NCI-H2107 treated with DMSO at 0.1 percent for 48 hours (cell line): ENCODE data around the gene TSHR.
"Not testable (repeated sequence)": the region's sequence is repeated elsewhere in the genome, so short reads cannot be mapped to it uniquely, and the experiment has no call there.

Experiments used
- DNase-seq: peaks from one replicate; lab custom pipeline; 2025; ENCODE audit not compliant: unreplicated experiment; lab: John Stamatoyannopoulos, UW

The TSHR gene

GRCh38 chr14:81067156-81067555 lies 111.7 kb downstream of the TSHR start:
- DNase-seq, result no peak

DNA sequence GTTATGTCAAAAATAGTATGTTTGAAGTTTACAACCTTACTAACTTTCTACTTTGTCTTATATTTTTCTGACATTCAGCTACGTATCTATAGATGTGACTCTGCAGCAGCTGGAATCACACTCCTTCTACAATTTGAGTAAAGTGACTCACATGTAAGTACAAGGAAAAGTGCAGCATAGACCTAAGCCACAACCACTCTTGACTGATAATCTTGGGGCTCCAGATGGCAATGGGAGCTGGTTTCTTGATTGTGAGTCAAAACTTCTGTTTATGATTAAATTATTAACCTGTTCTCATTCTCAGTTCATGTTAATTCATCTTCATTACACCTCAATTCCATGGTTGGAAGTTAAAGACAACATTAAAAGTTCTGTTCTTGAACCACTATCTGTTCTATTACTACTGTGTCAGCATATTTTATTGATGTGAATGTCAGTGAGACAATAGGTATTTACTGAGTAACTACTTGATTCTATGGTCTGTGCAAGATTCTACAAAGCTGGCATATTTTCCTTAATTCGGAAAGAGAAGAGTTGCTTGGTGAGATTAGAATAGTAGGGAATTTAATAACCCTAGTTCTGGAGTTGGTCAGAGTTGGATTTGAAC lies 112.9 kb downstream of the TSHR start:
- DNase-seq, result no peak

DNA sequence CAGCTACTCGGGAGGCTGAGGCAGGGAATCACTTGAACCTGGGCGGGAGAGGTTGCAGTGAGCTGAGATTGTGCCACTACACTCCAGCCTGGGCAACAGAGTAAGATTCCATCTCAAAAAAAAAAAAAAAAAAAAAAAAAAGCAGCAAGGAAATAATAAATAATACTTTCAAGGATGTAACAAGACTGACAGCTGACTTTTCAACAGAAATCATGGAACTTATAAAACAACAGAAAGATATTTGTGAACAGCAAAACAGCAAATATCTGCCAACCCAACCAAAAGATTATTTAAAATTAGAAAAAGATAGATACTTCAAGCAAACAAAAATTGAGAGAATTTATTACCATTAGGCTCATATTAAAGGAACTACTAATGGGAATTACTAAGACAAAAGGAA lies 115.1 kb downstream of the TSHR start:
- no peak for DNase-seq

DNA sequence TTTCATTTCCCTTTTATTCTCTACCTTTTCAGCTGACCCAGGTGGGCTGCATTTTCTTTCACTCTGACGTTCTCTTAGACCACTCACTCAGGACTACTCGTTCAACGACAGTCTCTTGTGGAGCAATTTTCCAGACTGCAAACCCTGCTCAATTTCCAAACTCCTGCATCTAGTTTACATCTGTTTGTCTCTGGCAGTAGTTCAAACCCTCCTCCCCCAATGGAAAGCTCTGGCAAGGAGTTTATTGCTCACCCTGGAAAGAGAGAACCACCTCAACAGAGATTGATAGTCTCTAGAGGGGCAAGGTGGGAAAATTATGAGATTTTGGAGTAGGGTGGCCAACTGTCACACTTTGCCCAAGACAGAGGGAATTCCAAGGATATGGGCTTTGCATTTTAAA lies 130.2 kb downstream of the TSHR start:
- DNase-seq, result no peak

DNA sequence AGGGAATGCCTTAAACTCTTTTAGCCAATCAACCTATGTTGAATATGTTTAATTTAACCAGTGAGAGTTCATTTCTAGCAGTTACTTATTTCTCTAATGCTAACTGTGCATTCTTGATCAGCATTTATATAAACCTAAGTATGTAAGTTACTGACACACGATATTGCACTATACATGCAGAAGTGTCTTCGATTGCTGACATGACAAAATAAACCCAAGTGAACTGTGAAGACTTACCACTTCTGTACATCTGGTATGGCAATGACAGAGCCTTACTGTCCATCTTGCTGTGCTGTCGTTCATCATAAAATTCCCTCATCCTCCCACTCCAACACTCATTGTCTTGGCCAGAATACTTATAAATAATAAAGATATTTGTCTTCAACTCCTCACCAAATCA lies 131.8 kb downstream of the TSHR start:
- no peak for DNase-seq

GRCh38 chr14:81091139-81091538 lies 135.7 kb downstream of the TSHR start:
- DNase-seq, result no peak

DNA sequence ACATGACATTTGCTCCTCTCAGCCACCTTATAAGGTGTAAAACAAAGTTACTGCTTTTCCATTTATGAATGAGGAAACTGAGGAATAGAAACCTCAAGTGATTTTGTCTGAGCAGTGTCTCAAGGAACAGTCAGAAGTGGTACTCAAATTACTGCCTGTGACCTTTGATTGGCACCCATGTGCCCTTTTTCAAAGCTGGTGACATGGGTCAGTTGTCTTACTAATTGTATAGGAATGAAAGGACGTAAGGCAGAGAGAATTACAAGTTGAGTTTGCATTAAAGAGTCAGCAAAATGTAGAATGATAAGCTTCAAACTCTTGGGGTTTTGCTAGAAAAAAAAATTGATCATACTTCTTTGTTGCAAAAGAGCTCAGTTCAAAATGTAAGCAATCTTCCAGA lies 136.2 kb downstream of the TSHR start:
- DNase-seq, result no peak

DNA sequence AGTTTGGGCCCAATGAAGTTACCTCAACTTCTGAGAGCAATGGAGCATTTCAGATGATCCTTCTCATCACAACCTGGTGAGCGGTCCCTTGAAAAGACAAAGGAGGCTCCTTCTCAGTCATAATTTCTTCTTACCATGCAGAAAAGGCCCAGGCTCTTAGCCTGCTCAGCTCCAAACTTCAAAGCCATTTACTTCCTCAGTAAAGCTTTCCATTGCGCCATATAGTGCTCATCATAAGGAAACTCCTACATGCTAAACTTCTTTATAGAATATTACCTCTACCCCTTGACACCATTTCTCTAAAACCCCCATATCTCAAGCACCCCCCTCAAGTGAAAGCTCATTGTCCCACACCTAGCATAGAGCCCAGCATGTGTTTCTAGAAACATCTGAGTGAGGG lies 138.2 kb downstream of the TSHR start:
- DNase-seq, result no peak

DNA sequence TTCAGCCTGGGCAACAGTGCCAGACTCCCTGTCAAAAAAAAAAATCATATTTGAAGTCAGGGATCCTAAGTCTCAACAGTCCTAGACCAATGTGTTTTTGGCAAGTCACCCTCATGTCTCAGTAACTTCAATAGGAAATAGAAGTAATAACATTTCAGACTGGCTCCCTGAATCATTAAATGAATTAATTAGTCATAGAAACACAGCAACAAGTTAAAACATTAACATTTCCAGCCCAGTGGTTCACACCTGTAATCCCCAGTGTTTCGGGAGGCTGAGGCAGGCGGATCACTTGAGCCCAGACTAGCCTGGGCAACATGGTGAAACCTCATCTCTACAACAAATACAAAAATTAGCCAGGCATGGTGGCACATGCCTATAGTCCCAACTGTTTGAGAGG lies 140.1 kb downstream of the TSHR start:
- DNase-seq, result no peak

DNA sequence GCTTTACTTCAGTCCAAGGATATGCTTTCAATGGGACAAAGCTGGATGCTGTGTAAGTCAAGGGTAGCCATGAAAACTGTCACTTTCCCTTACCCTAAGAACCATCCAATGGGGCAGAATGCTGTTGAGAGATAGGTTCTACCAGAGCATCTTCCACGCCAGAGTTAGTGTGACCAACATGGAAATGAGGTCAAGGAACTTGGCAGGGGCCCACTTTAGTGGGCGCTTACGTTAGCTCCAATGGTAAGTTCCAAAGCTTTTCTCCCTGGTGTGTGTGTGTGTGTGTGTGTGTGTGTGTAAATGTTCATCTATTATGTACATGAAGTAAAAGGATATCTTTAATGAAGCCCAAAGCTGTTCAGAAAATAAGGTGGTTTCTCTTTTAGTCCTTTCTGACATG lies 141.2 kb downstream of the TSHR start:
- DNase-seq, result no peak

DNA sequence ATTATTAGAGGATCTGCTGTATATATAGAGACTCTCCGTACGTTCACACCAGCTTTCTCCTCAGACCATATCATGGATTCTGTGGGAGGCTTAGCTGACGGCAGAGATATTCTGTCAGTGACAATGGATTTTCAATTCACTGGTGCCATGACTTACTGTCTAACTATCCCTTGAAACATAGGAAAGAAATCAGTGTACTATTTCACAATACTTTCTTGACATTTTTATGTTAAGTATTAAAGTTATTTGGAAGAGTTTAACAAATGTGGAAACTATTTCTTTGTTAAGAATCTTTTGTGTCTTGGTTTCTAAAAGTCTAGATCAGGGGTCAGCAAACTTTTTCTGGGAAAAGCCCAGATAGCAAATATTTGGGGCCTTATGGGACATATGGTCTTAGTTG lies 146.8 kb downstream of the TSHR start:
- DNase-seq, result no peak

DNA sequence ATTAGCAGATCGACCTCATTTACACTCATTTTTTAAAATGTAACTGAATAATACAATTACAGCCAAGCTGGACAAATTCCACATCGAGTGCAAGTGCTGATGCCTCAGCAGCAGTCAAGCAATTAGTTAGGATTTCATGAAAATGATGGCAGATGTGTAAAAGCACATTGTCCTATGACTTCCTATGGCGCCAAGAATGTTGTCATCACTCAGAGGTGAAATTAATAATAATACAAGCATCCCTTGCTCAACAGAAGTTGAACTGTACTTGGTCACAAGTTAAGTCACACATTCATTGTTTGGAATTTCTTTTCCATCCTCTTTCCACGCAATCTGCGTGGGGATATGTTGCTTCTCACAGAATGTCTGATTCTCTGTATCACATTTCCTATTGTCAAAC lies 148.0 kb downstream of the TSHR start:
- DNase-seq, result no peak

- DNase-seq, result no peak
Measured at GRCh38 chr14:81105378-81105777, 150.0 kb downstream of the TSHR start.

- no peak for DNase-seq
Measured at GRCh38 chr14:81105961-81106360, 150.5 kb downstream of the TSHR start.

GRCh38 chr14:81110186-81110585 lies 154.8 kb downstream of the TSHR start:
- no peak for DNase-seq

DNA sequence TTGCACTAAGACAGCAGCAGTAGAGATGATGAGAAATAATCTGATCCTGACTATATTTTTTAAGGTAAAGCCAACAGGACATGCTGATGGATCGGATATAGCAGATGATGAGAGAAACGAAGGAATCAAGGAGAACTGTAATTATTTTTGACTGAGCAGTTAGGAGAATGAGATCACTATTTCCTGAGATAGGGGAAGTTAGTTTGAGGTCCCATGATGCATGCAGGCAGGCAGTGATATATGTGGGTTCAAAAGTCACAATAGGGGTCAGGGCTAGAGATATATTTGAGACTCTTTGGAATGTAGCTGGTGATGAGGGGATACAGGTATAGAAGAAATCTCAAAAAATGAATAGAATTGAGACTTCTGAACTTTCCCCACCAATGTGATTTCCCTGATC lies 157.8 kb downstream of the TSHR start:
- no peak for DNase-seq

DNA sequence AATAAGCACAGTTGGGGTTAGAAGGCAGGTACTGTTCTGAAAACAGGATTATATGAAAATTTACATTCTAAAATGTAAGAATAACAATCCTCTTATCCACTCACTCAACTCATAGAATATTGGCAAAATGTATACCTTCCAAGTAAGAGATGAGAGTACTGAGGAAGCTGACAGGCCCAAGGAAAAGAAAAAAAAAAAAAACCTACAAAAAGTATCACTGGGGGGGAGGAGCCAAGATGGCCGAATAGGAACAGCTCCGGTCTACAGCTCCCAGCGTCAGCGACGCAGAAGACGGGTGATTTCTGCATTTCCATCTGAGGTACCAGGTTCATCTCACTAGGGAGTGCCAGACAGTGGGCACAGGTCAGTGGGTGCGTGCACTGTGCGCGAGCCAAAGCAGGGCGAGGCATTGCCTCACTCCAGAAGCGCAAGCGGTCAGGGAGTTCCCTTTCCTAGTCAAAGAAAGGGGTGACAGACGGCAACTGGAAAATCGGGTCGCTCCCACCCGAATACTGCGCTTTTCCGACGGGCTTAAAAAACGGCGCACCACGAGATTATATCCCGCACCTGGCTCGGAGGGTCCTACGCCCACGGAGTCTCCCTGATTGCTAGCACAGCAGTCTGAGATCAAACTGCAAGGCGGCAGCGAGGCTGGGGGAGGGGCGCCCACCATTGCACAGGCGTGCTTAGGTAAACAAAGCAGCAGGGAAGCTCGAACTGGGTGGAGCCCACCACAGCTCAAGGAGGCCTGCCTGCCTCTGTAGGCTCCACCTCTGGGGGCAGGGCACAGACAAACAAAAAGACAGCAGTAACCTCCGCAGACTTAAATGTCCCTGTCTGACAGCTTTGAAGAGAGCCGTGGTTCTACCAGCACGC lies 158.8 kb downstream of the TSHR start:
- not testable (repeated sequence) for DNase-seq

DNA sequence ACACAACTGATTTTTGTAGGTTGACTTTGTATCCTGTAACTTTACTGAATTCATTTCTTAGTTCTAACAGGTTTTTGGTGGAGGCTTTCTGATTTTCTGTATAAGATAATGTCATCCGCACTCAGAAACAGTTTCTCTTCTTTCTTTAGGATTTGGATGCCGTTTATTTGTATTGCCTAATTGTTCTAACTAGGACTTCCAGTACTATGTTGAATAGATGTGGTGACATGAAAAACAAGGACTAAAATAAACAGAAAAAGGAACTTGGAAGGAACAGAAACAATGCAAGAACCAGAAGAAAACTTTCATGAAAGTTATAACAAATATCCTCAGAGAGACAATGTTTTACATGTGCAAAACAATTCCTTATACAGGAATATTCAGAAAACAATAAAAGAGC lies 165.1 kb downstream of the TSHR start:
- DNase-seq, result no peak

DNA sequence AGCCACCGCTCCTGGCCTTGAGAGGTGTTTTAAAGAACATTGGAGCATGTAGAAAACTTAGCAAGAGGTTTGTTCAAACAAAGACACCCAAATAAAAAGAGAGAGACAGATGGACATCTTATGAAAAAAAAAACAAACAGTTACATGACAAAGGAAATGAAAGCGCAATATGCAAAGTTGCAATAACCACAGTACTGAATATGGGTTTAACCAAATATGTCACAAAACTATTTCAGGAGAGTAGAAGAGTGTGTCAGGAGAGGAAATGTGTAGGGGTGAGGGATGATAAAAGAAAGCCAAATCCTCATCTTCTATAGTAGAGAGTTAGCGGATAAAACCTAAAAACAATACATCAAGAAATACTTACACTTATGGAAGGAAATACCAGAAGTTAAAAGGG lies 166.9 kb downstream of the TSHR start:
- DNase-seq, result no peak

- DNase-seq, result no peak
Measured at GRCh38 chr14:81123811-81124210, 168.4 kb downstream of the TSHR start.

DNA sequence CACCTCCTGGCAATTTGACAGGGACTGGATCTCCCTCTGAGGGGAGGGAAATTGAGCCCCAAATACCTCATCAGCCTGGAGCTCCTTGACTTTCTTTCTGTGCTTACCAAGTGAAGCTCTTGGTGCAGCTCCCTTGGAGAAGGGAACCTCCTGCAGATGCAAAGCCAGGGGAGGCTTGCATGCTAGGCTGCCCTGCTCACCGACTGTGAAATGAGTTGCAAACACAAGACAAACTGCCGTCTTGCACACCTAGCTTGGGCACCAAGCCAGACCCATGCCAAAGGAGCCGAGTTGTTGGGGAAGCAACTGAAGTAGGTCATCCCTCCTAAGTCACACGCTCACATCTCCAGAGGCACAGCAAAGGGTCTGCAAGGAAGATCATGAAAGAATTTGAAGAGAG lies 170.1 kb downstream of the TSHR start:
- DNase-seq, result no peak

DNA sequence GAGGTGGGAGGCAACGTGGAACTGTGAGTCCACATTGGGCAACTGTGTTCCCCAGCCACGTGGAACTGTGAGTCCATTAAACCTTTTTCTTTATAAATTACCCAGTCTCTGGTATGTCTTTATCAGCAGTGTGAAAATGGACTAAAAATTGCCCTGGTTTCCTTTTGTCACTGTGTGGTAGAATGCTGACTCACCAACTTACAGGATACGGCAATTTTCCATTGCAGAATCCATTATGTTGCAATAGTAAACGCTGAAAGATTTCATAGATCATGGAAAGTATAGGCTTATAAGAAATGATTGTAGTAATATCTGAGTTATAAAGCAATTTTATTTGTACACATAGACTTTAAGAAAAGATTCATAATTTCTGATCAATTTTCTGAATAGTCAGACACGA lies 172.4 kb downstream of the TSHR start:
- DNase-seq, result no peak

GRCh38 chr14:81129242-81129641 lies 173.8 kb downstream of the TSHR start:
- DNase-seq, result no peak
